GM18909 (cell line): ENCODE results near the gene DAAM2.

Experiments
- ATAC-seq: cut with Tn5 transposase; IDR thresholded peaks from one replicate; pipeline ENCODE4 v1.9.1; 2021; ENCODE audit warnings: mild to moderate bottlenecking; ENCODE audit not compliant: unreplicated experiment, poor library complexity

Gene DAAM2

DNA sequence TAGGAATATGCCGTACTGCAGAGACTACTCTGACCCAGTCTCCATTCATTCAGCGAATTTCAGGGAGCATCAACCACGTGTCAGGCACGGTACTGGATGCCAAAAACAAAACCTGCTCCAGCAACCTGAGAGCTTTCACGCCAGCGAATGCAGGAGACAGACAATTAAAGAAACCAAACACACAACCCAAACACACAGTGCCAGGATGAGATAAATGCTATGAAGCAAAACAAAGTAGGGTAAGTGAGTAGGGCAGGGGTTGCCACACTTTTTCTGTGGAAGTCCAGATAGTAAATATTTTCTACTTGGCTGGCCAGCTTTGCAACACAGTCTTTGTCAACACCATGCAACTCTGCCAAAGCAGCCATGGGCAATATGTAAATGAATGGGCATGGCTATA lies 132.1 kb downstream of the DAAM2 start:
- no peak for ATAC-seq

DNA sequence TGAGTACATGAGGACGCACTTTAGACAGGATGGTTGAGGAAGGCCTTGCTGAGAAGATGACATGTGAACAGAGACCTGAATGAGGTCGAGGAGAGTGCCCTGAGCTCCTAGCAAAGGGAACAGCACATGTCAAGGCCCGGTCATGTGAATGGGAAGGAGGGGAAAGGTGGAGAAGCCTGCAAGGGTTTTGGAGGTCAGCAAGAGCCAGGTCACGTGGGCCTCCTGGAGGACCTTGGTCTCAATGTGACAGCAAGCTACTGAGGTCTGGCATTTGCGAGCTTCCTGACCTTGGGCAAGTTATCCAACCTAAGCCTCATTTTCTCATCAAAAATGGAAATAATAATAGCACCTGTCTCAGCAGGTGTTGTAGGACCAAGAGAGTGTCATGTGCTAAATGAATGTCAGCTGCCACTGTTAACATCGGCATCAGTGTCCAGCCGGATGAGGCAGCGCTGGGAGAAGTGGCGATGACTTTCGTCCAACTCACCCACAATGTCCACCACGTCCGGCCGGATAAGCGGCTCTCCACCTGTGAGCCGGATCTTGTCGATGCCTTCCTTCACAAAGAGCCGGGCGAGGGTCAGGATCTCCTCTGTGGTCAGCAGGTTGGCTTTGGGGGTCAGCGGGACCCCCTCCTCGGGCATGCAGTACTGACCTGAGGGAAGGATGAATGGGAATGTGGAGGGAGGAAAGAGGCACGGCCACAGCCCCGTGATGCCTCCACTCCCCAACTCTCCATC lies 133.2 kb downstream of the DAAM2 start:
- ATAC-seq, result no peak

DNA sequence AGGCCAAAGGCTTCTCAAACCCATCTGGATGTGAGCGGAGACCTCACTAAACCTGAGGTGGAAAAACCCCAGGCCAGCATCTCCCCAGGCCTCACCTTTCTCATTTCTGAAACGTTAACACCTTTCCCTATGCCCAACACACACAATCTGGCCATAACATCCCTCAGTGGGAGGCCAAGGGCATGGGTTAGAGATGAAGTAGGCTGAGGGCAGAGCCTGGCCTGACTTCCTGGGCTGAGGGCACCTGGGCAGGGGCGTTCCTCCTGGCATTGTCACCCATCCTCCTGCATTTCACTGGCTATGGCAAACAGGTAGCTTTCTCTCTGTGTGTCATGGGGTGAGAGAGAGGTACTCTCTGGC lies 133.7 kb downstream of the DAAM2 start:
- no peak for ATAC-seq

DNA sequence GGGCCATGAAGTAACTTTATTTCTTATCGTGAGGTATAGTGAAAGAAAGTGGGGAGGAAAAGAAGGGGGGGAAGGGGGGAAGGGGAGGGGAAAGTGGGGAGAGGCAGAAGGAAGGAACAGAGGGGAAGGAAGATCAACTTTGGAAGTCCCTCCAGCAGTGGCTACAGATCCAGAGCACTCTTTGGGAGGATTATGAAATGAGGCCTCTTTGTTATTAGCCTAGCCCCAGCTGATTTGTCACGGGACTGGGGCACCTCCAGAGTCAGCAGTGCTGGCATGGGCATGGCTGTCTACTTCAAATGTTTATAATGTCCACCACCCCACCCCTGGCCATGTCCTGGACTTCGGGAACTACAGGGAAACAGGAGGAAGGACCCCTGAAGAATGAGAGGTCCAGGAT lies 134.5 kb downstream of the DAAM2 start:
- no peak for ATAC-seq

DNA sequence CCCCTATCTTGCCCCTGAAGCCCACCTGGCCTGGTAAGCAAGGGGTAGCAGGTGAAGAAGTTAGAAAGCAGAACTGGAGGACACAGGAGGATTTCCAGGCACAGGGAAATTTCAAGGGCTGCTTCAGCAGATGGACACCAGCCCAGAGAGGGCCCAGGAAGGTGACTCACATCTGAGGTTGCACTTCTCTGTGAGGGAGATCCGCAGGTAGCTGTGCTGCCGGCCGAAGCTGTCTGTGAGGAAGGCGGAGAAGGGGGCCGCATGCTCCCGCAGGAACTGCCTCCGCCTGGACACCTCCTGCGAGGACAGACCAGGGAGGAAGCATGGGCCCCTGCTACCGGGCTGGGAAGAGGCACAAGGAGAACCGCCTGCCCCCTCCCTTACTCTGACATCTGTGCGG lies 135.0 kb downstream of the DAAM2 start:
- ATAC-seq, result no peak

DNA sequence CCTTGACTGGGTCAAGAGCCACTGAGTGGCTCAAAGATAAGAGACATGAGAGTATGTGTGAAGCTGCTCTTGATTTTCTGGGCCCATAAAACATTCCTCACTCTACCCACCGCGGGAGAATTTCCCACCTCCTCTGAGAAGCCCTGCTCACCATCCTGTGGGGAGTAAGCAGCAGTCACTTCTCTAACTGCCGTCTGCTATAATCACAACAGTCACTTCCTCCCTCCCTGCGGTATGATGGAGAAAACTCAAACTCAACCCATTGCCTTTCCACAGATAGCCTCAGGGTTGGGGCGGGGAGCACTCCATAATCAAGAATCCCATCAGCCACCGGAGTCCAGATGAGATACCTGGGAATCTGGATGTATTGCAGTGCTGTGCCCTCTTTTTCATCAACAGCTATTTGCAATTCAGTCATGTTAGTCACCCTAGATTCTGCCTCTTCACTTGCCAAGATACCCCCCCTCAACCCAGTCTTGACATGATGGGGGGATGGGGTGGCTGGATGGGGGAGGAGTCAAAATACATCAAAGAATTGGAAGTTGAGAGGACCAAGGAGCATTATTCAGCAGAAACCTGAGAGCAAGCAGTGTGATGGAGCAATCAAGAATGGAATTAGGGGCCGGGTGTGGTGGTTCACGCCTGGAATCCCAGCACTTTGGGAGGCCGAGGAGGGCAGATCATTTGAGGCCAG lies 137.0 kb downstream of the DAAM2 start:
- no peak for ATAC-seq

DNA sequence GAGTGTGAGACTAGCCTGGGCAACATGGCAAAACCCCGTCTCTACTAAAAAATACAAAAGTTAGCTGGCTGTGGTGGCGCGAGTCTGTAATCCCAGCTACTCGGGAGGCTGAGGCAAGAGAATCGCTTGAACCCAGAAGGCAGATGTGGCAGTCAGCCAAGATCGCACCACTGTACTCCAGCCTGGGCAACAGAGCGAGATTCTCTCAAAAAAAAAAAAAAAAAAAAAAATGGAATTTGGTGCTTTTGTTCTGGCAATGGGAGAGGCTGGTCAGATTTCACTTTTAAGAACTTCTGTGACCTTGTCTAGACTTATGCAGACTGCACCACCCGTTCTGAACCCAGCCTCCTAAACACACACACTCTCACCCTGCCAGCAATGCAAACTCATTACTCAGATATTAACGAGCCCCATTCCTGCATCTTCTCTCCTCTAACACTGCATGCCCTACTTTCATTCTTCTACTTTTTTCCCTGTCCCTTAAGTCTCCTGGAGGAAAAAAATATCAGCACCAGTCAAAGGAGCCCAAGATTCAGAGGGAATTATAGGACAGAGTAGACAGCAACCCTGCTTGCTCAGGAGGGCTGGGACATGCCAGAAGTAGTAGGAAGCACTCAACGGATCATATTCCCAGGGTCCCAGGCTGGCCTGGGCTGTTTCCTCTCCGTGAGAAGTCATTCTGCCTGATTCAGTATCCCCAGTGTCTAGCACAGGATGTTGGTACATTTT lies 137.7 kb downstream of the DAAM2 start:
- no peak for ATAC-seq

DNA sequence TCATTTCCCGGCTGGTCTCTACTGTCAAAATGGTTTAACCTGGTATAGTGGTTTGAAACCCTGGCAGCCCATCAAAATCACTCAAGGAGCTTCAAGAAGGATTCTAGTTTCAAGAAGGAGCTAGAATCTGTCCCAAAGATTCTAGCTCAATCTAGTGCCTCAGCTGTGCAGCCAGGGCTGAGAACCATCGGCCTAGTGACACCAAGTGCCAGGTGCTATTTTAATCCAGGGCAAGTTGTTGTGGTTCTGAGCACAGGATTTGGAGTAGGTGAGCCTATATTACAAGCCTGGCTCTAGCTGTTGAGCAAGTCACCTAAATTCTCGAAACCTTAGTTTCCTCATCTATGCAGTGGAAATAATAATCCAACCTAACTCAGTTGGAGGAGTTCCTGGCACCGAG lies 138.4 kb downstream of the DAAM2 start:
- no peak for ATAC-seq

DNA sequence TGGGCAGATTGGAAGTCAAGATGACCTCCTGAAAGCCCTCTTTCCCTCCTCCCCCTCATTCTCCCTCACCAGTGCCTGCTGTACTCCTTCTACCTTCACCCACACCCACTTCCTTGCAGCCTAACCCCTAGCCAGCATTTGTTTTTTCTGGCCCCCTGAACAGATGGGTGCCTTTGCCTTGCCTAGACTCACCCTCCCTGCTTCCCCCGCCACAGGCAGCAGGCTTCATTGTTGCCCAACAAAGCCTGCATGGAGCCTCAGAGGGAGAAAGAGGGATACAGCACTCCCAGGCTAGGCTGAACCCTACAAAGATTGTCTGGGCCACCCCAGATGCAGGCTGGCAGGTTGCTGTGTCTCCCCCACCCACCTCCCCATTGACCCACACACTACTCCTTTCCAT lies 139.4 kb downstream of the DAAM2 start:
- ATAC-seq, result no peak

DNA sequence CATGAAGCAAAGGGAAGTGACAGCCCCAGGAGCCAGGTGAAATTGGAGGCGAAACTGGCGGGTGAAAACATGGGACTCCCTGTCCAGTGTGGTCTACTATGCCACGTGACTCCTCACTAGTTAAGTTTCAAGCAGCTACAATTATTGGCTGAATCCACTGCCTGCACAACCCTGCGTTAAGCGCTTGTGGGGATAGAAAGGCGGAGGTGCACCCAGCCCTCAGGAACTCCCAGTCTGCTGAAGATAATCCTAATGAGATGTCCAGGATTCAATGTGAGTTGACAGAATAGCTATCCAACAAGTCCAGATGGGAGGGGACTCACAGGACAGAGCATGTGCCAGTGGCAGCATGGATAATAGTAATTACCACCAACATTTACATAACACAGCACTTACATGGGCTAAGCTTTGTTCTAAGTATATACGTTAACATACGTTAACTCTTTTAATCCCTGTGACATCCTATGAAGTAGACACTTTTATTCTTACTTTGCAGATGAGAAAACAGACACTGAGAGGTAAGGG lies 140.3 kb downstream of the DAAM2 start:
- ATAC-seq, result no peak

DNA sequence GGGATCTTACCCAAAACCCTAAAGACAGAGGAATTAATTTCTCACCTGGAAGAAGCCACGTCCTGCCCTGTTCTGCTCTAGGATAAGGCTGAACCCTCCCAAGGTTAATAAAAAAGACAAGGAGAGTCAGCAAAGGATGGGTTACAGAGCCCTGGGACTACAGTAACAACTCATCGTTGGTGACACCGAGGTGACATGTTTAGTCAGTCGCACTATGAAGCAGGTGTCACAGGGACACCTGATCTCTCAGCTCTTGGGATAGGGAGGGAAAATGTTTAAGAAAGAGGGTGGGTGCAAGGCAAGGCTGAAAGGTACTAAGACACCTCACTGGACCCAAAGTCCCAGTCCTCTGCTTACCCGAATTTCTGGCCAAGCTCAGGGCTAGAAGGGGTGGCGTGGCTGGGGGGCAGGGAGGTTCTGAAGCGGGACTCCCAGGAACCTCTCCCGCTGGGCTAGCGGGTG lies 141.5 kb downstream of the DAAM2 start:
- ATAC-seq, result no peak

DNA sequence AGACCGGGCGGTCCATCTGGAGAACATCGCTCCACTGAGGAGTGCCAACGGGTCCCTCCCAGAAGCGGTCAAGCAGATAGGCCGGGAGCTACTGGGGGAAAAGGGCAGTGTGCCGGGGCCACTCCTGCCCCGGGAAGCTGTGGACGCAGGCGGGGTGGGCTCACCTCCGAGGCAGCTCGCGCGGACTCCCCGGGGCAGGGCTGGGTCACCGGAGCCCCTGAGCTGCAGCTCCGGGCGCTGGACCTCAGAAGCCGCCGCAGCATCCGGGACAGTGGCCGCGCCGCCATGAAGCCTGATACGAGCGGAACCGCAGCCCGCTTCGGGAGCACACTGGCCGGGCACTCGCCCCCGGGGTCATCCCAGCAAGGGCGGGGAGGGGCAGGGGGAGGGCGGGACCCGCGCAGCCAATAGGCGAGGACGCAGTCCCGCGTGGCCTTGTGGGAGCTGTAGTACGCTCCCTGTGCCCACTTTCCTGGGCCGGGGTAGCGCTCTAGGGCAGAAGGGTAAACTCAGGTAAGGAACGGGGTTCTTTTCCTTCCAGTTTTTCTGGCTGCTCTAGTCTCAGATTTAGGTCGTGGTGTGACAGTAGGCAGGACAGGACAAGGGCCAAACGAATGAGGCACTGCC lies 142.1 kb downstream of the DAAM2 start, which contains the start of gene MOCS1:
Gene MOCS1 (minus strand): TSS at position 332 of the 627 bp plus-strand sequence. CDS start 45 bp downstream, at position 287.
- no peak for ATAC-seq

DNA sequence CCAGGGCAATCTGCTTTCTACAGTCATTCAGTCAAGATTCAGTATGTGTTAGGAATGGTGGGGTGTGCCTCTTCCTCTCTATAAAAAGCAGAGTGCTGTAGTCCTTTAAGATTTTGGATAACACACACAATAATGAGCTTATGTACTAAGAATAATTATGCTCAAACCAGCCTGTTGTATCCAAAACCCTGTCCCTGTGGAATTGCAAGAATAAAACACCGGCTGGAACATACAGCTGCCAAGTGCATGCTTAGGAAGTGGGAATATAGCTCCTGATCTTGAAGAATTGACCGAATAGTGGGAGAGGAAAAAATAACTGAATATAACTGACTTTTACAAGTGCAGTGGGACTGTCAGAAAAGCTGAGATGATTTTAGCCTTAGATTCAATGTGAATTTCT lies 143.1 kb downstream of the DAAM2 start:
- no peak for ATAC-seq

DNA sequence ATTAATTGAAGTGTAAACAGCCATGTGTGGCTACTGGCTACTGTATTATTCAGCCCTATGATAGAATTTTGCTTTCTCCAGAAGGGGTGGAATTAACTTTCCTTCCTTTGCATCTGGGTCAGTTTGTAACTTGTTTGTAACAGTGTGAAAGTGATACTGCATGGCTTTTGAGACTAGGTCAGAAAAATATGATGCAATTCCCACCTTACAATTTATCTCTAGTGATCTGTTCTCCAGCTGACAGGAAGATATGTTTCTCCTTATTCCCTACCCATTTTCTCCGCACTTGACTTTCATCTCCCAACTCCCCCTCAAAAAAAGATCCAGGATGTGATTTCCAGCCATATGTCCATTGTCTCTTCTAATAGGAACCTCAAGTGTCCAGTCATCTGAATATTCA lies 144.7 kb downstream of the DAAM2 start:
- no peak for ATAC-seq

DNA sequence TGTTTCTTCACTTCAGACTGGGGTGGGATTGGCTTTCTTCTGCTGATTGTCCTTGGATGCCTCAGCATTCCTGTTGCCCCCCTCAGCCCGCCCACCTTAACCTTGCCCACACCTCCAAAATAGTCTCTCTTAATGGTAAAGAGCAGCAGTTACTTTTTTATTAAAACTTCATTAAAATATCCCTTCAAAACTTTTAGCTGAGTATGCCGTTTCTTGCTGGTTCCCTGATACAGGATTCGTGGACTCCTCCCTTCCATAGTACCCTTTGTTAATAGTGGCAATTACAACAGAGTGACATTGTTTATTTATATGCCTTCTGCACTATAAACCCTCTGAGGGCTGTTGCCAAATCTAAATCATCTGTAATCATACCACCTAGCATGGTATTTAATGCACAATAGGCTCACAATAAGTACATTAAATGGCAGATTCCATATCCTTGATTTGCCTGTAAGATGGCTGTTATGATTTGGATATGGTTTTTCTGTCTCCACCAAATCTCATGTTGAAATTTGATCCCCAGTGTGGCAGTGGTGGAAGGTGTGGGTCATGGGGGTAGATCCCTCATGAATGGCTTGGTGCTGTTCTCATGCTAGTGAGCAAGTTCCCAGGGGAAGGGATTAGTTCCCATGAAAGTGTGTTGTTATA lies 145.6 kb downstream of the DAAM2 start:
- no peak for ATAC-seq

DNA sequence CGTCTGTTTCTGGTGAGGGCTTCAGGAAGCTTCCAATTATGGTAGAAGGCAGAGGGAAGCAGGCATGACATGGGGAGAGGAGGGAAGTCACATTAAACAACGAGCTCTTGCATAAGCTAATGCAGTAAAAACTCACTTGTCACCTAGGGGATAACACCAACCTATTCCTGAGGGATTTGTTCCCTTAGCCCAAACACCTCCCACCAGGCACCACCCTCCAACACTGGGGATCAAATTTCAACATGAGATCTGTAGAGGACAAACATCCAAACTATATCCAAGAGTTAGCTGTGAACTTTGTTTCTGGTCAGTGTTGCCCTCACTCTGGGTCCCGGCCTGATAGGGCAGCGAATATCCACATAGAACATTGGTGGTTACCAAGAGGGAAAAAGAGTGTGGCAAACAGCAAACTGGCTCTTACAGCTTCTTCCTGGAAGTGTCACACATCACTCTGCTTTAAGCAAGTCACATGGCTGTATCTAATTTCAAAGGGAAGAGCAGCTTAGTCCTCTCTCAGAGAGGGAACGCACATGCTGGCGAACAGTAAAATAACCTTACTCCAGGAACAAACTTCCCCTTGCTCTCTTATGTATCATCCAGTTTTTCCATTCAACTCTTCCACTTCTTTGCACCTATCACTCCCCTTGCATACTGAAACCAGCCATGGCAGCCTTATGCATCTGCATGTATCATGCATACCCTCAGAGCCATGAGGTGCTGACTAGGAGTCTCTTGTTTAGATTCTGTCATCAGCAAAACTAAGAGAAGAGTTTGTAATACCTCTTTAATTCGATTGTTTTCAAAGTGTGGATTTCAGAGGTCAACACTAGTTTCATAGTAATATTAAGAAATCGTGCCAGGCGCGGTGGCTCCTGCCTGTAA lies 146.8 kb downstream of the DAAM2 start:
- no peak for ATAC-seq

DNA sequence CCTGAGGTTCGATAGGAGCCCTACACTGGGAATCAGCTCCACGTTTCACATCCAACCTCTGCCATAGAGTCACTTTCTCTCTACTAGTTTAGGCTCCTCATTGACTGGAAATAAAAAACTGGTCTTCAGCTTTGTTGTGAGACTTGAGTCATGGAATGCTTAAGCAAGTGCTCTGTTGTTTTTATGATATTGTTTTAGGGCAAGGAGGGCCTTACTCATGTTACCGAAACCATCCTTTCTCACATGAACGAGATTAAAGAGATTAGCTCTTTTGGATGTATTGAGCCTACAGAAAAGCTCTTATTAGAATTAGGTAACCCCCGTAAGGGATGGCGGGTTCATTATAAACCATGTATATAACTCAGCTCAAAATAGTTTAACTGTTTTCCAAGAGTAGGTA lies 149.0 kb downstream of the DAAM2 start:
- ATAC-seq, result no peak

DNA sequence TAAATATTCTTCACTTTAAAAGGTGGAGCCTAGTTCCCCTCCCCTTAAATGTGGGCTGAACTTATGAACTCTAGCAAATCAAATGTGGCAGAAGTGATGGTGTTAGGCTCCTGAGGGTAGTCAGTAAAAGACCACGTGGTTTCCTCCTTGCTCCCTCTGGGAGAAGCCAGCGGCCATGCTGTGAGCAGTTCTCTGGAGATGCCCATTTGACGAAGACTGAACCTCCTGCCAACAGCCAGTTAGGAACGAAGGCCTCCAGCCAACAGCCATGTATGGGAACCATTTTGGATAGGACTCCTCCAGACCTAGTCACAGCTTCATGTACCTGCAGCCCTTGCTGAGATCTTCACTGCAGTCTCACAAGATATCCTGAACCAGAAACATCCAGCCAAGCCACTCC lies 149.6 kb downstream of the DAAM2 start:
- ATAC-seq, result no peak

DNA sequence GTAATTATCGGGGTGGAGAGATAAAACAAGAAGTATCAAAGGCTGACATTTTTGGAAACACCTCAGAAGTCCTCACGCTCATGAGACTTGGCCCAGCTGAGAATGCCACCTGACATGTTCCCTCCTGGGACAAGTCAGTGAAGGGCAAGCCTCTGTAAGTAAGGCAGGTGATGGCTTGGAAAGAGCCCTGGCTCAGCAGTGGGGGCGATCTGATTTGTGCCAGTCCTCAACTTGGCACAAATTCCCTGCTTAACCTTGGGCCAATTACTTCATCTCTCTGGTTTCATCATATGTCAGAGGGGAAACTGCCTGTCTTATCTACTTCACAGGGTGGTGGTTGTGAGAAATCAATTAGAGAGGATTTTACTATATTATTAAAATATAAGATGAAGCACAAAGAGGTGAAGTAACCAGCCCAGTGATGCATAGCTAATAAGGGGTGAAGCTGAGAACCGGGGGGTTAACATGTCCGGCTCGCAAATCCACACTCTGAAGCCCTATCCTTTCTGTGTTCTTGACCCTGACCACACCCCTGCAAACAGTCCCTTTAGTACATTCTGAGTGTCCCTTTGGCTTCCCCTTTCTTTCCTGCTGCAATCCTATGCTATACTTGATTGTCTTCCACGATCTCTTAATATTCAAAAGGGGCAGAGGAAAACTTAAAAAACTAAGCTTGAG lies 150.9 kb downstream of the DAAM2 start:
- ATAC-seq, result no peak
